Smooth muscle cell (in vitro differentiated cells): ENCODE measurements around the gene ZC2HC1B. TPM values are rescaled to one million over a fixed set of nuclear protein-coding genes. Genes with fewer than 3 reads are reported as not detected.

ENCODE experiments used
- DNase-seq: peaks from one replicate; lab custom pipeline; 2025; ENCODE audit not compliant: unreplicated experiment; lab: John Stamatoyannopoulos, UW
- H2AFZ ChIP-seq: fragments of 200-600 bp; sonication (generic); 2 replicates; pipeline ENCODE4 v1.6.0; 2016; ENCODE audit warnings: antibody characterized with exemption, low read depth, mild to moderate bottlenecking
- H3F3A ChIP-seq: fragments of 200-600 bp; sonication (generic); 2 replicates; pipeline ENCODE4 v1.6.0; 2017; ENCODE audit warnings: antibody characterized with exemption, low read depth
- H3K27ac ChIP-seq: fragments of 200-600 bp; sonication (generic); 2 replicates; pipeline ENCODE4 v1.5.1; 2016; ENCODE audit warnings: low read depth, mild to moderate bottlenecking
- H3K27me3 ChIP-seq: fragments of 200-600 bp; sonication (generic); 2 replicates; pipeline ENCODE4 v1.6.1; 2016; ENCODE audit warnings: low read depth, mild to moderate bottlenecking
- H3K36me3 ChIP-seq: fragments of 200-600 bp; sonication (generic); 2 replicates; pipeline ENCODE4 v1.5.1; 2016; ENCODE audit warnings: low read depth
- H3K4me1 ChIP-seq: fragments of 200-600 bp; sonication (generic); 2 replicates; pipeline ENCODE4 v1.5.1; 2016; ENCODE audit warnings: low read depth
- H3K4me2 ChIP-seq: fragments of 200-600 bp; sonication (generic); 2 replicates; pipeline ENCODE4 v1.6.0; 2016; ENCODE audit warnings: mild to moderate bottlenecking
- H3K4me3 ChIP-seq: fragments of 200-600 bp; sonication (generic); 2 replicates; pipeline ENCODE4 v1.5.1; 2016; ENCODE audit warnings: mild to moderate bottlenecking
- H3K79me2 ChIP-seq: fragments of 200-600 bp; sonication (generic); 2 replicates; pipeline ENCODE4 v1.6.0; 2016; ENCODE audit warnings: low read depth, mild to moderate bottlenecking
- H3K9ac ChIP-seq: fragments of 200-600 bp; sonication (generic); 2 replicates; pipeline ENCODE4 v1.6.0; 2016; ENCODE audit warnings: low read depth
- H3K9me3 ChIP-seq: fragments of 200-600 bp; sonication (generic); replicated peaks from 2 replicates; pipeline ENCODE4 v1.5.1; 2016; ENCODE audit warnings: low read depth
- H4K20me1 ChIP-seq: fragments of 200-600 bp; sonication (generic); 2 replicates; pipeline ENCODE4 v1.6.0; 2016; ENCODE audit warnings: low read depth
- WGBS: methylation state at CpG from one replicate; pipeline ENCODE4 v1.1.7; 2016; ENCODE audit warnings: low lambda C conversion rate; 5-methylcytosine and 5-hydroxymethylcytosine counted together
- polyA plus RNA-seq: library from polyadenylated mRNA; unstranded; fragments of >200 nt; fragmentation: Nextera tagmentation; extraction: Ambion mirVana; gene quantifications from 2 replicates; pipeline ENCODE4 v1.2.1, GENCODE V29; 2016
- total RNA-seq: library from RNA; depleted of rRNA; stranded (reverse); fragments of >200 nt; gene quantifications from 2 replicates; pipeline ENCODE4 v1.2.3, GENCODE V29; 2014
- TF ChIP-seq, protein P1 (sequence below): fragments of 200-600 bp; sonication (generic); IDR thresholded peaks from 2 replicates; pipeline ENCODE4 v1.5.1; 2017; ENCODE audit warnings: borderline replicate concordance, mild to moderate bottlenecking, antibody characterized with exemption; ENCODE audit not compliant: insufficient read depth, poor library complexity, severe bottlenecking

The ZC2HC1B gene
- total and polyA plus RNA-seq, 2 experiments from 2014 or later = not detected

DNA sequence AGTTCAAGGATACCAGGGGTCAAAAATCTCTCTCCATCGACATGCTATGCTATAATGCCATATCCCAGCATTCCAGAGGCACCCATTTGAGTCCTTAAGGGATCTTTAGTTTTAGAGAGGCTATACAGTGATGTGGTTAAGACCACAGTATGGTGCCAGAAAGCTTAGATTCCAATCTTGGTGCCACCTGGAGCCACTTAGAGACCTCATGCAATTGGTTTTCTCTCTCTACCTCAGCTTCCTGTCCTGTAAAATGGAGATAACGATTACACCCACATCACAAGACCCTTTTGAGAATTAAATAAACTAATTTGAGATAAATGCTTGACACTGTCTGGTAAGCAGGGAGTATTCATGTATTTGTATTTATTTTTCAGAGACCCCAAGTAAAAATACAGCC is 104.8 kb downstream of the ZC2HC1B start:
- WGBS = 22% methylated on average over 2 of the region's 2 CpGs
- TF ChIP-seq, protein P1, sequence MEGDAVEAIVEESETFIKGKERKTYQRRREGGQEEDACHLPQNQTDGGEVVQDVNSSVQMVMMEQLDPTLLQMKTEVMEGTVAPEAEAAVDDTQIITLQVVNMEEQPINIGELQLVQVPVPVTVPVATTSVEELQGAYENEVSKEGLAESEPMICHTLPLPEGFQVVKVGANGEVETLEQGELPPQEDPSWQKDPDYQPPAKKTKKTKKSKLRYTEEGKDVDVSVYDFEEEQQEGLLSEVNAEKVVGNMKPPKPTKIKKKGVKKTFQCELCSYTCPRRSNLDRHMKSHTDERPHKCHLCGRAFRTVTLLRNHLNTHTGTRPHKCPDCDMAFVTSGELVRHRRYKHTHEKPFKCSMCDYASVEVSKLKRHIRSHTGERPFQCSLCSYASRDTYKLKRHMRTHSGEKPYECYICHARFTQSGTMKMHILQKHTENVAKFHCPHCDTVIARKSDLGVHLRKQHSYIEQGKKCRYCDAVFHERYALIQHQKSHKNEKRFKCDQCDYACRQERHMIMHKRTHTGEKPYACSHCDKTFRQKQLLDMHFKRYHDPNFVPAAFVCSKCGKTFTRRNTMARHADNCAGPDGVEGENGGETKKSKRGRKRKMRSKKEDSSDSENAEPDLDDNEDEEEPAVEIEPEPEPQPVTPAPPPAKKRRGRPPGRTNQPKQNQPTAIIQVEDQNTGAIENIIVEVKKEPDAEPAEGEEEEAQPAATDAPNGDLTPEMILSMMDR = no peak

DNA sequence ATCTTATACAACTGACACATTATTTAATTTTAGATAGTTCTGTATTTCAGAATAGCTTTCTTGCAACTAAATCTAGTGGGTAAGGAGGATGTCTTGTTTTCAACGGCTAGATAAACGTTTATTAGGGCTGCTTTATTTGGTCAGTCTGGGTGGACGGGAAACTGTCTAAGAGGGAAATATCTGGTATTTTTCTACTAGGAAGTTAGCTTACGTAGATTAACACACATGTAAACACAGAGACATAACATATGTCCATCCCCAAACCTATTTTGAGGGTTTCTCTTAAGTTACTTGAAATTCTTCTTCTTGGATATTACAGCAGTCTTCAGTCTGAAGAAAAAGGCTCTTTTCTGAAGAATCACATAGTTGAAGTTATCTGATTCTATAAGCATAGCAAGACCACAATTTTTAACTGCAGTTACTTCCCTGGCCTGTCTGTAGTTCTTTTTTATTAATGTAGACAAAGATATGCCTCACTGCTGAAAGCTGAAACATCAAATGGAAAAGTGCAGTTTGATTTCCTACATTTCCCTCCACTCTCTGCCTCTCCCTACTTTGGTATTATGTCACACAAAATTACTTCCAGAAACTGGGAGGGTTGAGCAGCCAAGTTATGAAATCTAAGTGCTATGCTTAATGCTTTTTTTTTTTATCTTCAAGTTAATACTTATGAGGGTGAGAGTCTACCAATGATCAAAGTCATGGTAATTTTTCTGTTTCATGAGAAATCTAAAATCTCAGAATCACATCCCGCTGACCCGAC is 106.4 kb downstream of the ZC2HC1B start:
- no peaks in the 10 kb centered on the region for H3K9me3 ChIP-seq
- H2AFZ ChIP-seq = no peak overlapping the region
- peaks cover 68% of the 10 kb centered on the region for H3K4me1 ChIP-seq
- H3K9ac ChIP-seq = peak overlapping the region; percentile 2
- TF ChIP-seq, protein P1 = no peak
- H3K4me2 ChIP-seq = peak overlapping the region; percentile 72
- H3K79me2 ChIP-seq = peaks cover 4% of the 10 kb centered on the region
- no peaks in the 10 kb centered on the region for H3K36me3 ChIP-seq
- peaks cover 10% of the 10 kb centered on the region for H3F3A ChIP-seq
- no peak overlapping the region for H3K4me3 ChIP-seq
- WGBS = 31% methylated on average over 6 of the region's 6 CpGs
- no peak for DNase-seq
- peak overlapping the region; percentile 63 for H3K27ac ChIP-seq
- no peaks in the 10 kb centered on the region for H3K27me3 ChIP-seq
- peaks cover 8% of the 10 kb centered on the region for H4K20me1 ChIP-seq

More for the DNA sequence above, 104.8 kb downstream of the ZC2HC1B start:
- no peak overlapping the region for H2AFZ ChIP-seq
- peaks cover 8% of the 10 kb centered on the region for H4K20me1 ChIP-seq
- H3K27me3 ChIP-seq = no peaks in the 10 kb centered on the region
- peak overlapping the region; percentile 63 for H3K27ac ChIP-seq
- H3K9me3 ChIP-seq = no peaks in the 10 kb centered on the region
- H3K4me1 ChIP-seq = peaks cover 82% of the 10 kb centered on the region
- no peaks in the 10 kb centered on the region for H3K36me3 ChIP-seq
- no peak overlapping the region for H3K4me3 ChIP-seq
- H3K79me2 ChIP-seq = no peaks in the 10 kb centered on the region
- H3K9ac ChIP-seq = no peak overlapping the region
- no peak for DNase-seq
- H3K4me2 ChIP-seq = no peak overlapping the region
- H3F3A ChIP-seq = peaks cover 8% of the 10 kb centered on the region

DNA sequence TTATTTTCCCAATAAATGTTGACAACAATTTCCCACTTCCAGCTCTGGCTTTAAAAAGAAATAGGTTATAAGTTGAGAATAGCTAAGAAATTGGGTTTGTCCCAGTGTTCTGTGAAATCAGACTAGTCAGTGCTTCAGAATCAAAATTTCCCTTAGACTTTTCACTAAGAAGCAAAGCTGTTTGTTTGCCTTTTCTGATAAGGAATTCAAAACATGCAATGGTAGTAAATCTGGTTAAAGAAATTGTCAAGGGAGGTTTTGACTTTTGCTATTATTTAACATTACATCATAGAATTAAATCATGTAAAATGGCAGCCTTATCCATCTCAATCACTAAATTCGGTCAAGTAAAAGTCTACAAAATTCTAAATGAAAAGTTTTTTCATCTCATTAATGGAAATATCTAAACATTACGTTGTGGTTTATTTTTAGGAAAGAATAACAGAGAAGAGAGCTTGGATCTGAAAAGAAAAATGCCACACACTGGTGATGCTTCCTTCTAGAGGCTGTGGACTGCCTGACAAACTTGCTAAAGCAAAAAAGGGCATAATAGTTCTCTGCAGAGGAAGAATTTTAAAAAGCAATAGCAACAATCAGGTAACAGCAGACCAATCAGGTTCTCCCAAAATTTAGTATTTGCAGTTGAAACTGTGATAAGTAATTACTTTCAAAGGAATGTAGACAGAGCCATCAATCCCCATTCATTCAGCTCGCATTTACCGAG is 107.4 kb downstream of the ZC2HC1B start:
- no peak for DNase-seq
- H3F3A ChIP-seq = peaks cover 12% of the 10 kb centered on the region
- H3K27me3 ChIP-seq = no peaks in the 10 kb centered on the region
- TF ChIP-seq, protein P1 = no peak
- H3K4me3 ChIP-seq = no peak overlapping the region
- H3K27ac ChIP-seq = peak overlapping the region; percentile 63
- H3K9me3 ChIP-seq = no peaks in the 10 kb centered on the region
- H3K79me2 ChIP-seq = peaks cover 7% of the 10 kb centered on the region
- peak overlapping the region; percentile 30 for H2AFZ ChIP-seq
- H3K36me3 ChIP-seq = no peaks in the 10 kb centered on the region
- H3K4me1 ChIP-seq = peaks cover 63% of the 10 kb centered on the region
- H3K4me2 ChIP-seq = peak overlapping the region; percentile 72
- H4K20me1 ChIP-seq = peaks cover 11% of the 10 kb centered on the region
- peak overlapping the region; percentile 2 for H3K9ac ChIP-seq
- WGBS = 25% methylated on average over 4 of the region's 4 CpGs
